HG02884 (cell line): ENCODE data around the gene KIAA1217.
A peak's percentile ranks its signal among the peaks of the same experiment; 100 is the strongest.
"Not testable (repeated sequence)": the region's sequence is repeated elsewhere in the genome, so short reads cannot be mapped to it uniquely, and the experiment has no call there.

Source experiments
- ATAC-seq: cut with Tn5 transposase; IDR thresholded peaks from one replicate; pipeline ENCODE4 v1.9.1; 2021; ENCODE audit warnings: mild to moderate bottlenecking, moderate library complexity; ENCODE audit not compliant: unreplicated experiment

Gene KIAA1217

GRCh38 chr10:24457661-24458318 is 248.9 kb downstream of the KIAA1217 start:
- ATAC-seq: no peak

GRCh38 chr10:24459836-24460235 is 250.9 kb downstream of the KIAA1217 start:
- no peak for ATAC-seq

GRCh38 chr10:24462291-24462813 is 253.4 kb downstream of the KIAA1217 start:
- ATAC-seq: no peak

GRCh38 chr10:24462889-24463552 is 254.1 kb downstream of the KIAA1217 start:
- ATAC-seq: no peak

- ATAC-seq: peak; percentile 72
Measured at GRCh38 chr10:24463611-24464426, 254.9 kb downstream of the KIAA1217 start.

GRCh38 chr10:24465124-24465874 is 256.4 kb downstream of the KIAA1217 start:
- ATAC-seq: no peak

- ATAC-seq: peak; percentile 51
Measured at GRCh38 chr10:24465891-24466818, 257.2 kb downstream of the KIAA1217 start.

GRCh38 chr10:24467136-24467535 is 258.2 kb downstream of the KIAA1217 start:
- ATAC-seq: no peak

- ATAC-seq: no peak
Measured at GRCh38 chr10:24467605-24468004, 258.7 kb downstream of the KIAA1217 start.

GRCh38 chr10:24468281-24468751 is 259.4 kb downstream of the KIAA1217 start:
- ATAC-seq: no peak

GRCh38 chr10:24469993-24470392 is 261.1 kb downstream of the KIAA1217 start:
- ATAC-seq: no peak

- ATAC-seq: no peak
Measured at GRCh38 chr10:24475598-24475997, 266.7 kb downstream of the KIAA1217 start.

GRCh38 chr10:24476913-24477701 is 268.2 kb downstream of the KIAA1217 start:
- no peak for ATAC-seq

GRCh38 chr10:24477915-24478314 is 269.0 kb downstream of the KIAA1217 start:
- no peak for ATAC-seq

- no peak for ATAC-seq
Measured at GRCh38 chr10:24479806-24480205, 270.9 kb downstream of the KIAA1217 start.

- no peak for ATAC-seq
Measured at GRCh38 chr10:24480447-24480846, 271.5 kb downstream of the KIAA1217 start.

GRCh38 chr10:24481241-24481640 is 272.3 kb downstream of the KIAA1217 start:
- ATAC-seq: no peak

GRCh38 chr10:24482713-24483112 is 273.8 kb downstream of the KIAA1217 start:
- ATAC-seq: not testable (repeated sequence)

- peak; percentile 82 for ATAC-seq
Measured at GRCh38 chr10:24483701-24484100, 274.8 kb downstream of the KIAA1217 start.
